Uterus (tissue), 4 donors: ENCODE data around the gene GRIN3A. TPM values are rescaled to one million over a fixed set of nuclear protein-coding genes. Genes with fewer than 3 reads are reported as not detected.

Experiments
- DNase-seq, 2 donors: peaks; one replicate each; pipeline ENCODE4 v3.0.0-alpha.2; 2019 to 2020
- H3K27ac ChIP-seq, 2 donors: fragments of 200-600 bp; sonication (generic); 1 replicate in 1 of 2; 2 replicates in 1 of 2; pipeline ENCODE4 v1.5.1; 2016 to 2018
- H3K27me3 ChIP-seq, 2 donors: fragments of 200-600 bp; sonication (generic); one replicate each; pipeline ENCODE4 v1.5.1; 2018 to 2019; ENCODE audit warnings: control low read depth in 1 of 2
- H3K36me3 ChIP-seq, 2 donors: fragments of 200-600 bp; sonication (generic); one replicate each; pipeline ENCODE4 v1.5.1; 2019; ENCODE audit warnings: control low read depth in 1 of 2
- H3K4me1 ChIP-seq, 2 donors: fragments of 200-600 bp; sonication (generic); one replicate each; pipeline ENCODE4 v1.5.1; 2018 to 2019; ENCODE audit warnings: control low read depth in 1 of 2
- H3K4me3 ChIP-seq, 2 donors: fragments of 200-600 bp; sonication (generic); 1 replicate in 1 of 2; 2 replicates in 1 of 2; pipeline ENCODE4 v1.5.1; 2018 to 2019; ENCODE audit warnings: mild to moderate bottlenecking in 1 of 2
- H3K9me3 ChIP-seq, 2 donors: fragments of 200-600 bp; sonication (generic); one replicate each; pipeline ENCODE4 v1.5.1; 2019; ENCODE audit warnings: control low read depth in 1 of 2
- POLR2A ChIP-seq, 2 donors: fragments of 450-650 bp; IDR thresholded peaks; one replicate each; pipeline ENCODE4 v1.6.1; 2016; ENCODE audit warnings: antibody characterized with exemption in 2 of 2, mild to moderate bottlenecking in 1 of 2, moderate library complexity in 1 of 2
- intact Hi-C: fragments of 100-400 bp; cut with DNase I; formaldehyde crosslinking; loops from one replicate; pipeline ENCODE4 v1.15.1; 2023; ENCODE audit warnings: low total_unique reads
- total RNA-seq, 4 donors: library from RNA; depleted of rRNA in 3 of 4; stranded (reverse); fragments of >200 nt in 3 of 4; gene quantifications; one replicate each; pipeline versions ENCODE4 v1.1.0 to v1.2.4, GENCODE V29; 2014 to 2023
- TF ChIP-seq, protein P1 (sequence below), 4 experiments: fragments of 200-600 bp in 2 of 4; fragments of 450-650 bp in 2 of 4; sonication (generic) in 2 of 4; IDR thresholded peaks; one replicate each; pipeline ENCODE4 v1.5.1; 2016 to 2019; ENCODE audit warnings: antibody characterized with exemption in 4 of 4, mild to moderate bottlenecking in 2 of 4, moderate library complexity in 1 of 4
- donor health status: DM: yes; HTN: yes; CAD: no.

Gene GRIN3A
- total RNA-seq, 4 donors from 2014 or later: 5.9 TPM; not detected in 3

DNA sequence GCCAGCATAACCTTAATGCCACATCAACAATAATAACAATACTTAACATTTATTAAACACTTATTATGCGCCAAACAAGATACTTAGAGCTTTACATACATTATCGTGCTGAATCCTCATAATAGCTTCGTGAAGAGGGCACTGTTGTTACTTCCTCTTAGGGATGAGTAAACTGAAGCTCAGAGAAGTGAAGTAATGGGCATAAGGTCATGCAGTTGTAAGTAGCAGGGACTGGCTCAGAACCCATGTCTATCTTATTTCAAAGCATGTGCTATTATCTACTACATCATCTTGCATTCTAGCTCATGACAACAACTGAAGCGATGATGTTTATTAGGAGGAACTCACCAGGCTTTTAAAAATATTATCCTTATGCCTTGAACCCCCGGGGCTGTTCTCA lies 108.8 kb downstream of the GRIN3A start:
- DNase-seq: no peak
- Histone ChIP-seq H3K36me3 (no peaks in the 10 kb centered on the region), H3K27ac (no peak overlapping the region), H3K27me3 (no peaks in the 10 kb centered on the region), H3K9me3 (no peaks in the 10 kb centered on the region), H3K4me3 (no peak overlapping the region), H3K4me1 (no peaks in the 10 kb centered on the region)
- intact Hi-C loops: no loop called here
- no peak for TF ChIP-seq POLR2A (IDR thresholded peaks at IDR 0.05)
- TF ChIP-seq, protein P1, sequence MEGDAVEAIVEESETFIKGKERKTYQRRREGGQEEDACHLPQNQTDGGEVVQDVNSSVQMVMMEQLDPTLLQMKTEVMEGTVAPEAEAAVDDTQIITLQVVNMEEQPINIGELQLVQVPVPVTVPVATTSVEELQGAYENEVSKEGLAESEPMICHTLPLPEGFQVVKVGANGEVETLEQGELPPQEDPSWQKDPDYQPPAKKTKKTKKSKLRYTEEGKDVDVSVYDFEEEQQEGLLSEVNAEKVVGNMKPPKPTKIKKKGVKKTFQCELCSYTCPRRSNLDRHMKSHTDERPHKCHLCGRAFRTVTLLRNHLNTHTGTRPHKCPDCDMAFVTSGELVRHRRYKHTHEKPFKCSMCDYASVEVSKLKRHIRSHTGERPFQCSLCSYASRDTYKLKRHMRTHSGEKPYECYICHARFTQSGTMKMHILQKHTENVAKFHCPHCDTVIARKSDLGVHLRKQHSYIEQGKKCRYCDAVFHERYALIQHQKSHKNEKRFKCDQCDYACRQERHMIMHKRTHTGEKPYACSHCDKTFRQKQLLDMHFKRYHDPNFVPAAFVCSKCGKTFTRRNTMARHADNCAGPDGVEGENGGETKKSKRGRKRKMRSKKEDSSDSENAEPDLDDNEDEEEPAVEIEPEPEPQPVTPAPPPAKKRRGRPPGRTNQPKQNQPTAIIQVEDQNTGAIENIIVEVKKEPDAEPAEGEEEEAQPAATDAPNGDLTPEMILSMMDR (IDR thresholded peaks at IDR 0.05): no peak

DNA sequence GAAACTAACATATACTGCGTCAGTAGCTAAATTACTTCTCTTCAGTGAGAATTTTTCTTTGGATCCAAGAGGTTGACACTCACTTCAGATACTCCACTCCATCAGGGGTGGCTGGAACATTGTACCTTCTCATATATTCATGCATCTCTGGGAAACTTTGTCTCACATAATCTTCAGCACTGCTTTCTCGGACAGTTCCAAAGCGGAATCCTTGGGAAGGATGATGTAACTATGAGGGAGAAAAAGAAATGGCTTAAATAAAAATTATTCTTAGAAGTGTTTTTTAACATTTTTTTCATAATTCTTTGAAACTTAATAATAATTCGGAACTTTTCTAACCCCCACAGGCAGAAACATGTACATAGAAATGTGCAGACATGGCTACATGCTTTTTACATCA lies 110.3 kb downstream of the GRIN3A start:
- intact Hi-C loops: no loop called here
- Histone ChIP-seq H3K27me3 (no peaks in the 10 kb centered on the region), H3K4me1 (no peaks in the 10 kb centered on the region), H3K4me3 (no peak overlapping the region), H3K27ac (no peak overlapping the region), H3K36me3 (no peaks in the 10 kb centered on the region), H3K9me3 (no peaks in the 10 kb centered on the region)
- DNase-seq: no peak
- TF ChIP-seq, protein P1 (IDR thresholded peaks at IDR 0.05): no peak
- TF ChIP-seq POLR2A (IDR thresholded peaks at IDR 0.05): no peak

DNA sequence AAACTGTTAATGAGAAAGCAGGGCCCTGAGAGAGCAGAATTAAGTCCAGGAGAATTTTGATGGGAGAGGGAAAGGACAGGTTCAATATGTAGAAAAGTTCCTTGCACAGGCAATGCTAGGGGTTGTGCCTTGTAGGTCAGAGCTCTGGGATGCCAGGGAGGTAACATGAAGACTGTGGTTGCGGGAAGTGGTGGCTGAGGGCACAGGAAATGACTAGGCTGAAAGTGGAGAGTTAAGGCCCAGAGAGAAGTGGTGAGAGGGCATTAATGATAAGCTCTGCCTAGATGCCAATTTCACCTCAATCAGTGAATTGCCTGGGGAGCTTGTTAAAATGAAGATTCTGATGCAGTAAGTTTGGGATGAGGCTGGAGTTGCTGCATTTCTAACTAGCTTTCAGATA lies 112.2 kb downstream of the GRIN3A start:
- Histone ChIP-seq H3K36me3 (no peaks in the 10 kb centered on the region), H3K4me3 (no peak overlapping the region), H3K27me3 (no peaks in the 10 kb centered on the region), H3K4me1 (no peaks in the 10 kb centered on the region), H3K9me3 (no peaks in the 10 kb centered on the region), H3K27ac (no peak overlapping the region)
- no peak for TF ChIP-seq POLR2A (IDR thresholded peaks at IDR 0.05)
- TF ChIP-seq, protein P1 (IDR thresholded peaks at IDR 0.05): no peak
- no peak for DNase-seq
- intact Hi-C loops: no loop called here

DNA sequence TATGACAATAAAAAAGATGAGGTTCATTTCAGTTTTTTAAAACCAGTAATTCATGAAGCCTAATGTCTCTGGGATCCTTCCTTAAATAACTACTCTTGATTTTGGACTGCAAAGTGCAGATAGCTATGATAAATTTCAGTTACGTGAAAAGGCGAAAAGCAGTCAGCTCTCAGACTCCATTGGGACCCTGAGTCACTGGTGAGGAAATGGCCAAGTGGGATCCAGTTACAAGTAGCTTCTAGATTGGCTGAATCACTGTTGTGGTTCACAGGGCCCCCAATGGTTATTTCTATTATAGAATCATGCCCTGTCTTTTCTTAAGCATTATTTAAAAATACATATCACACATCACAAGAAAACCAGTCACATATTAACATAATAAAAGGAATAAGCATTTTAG lies 112.6 kb downstream of the GRIN3A start:
- H3K4me1 ChIP-seq: no peaks in the 10 kb centered on the region
- no peak overlapping the region for H3K4me3 ChIP-seq
- H3K36me3 ChIP-seq: no peaks in the 10 kb centered on the region
- DNase-seq: no peak
- H3K27ac ChIP-seq: no peak overlapping the region
- no peaks in the 10 kb centered on the region for H3K27me3 ChIP-seq
- intact Hi-C loops: no loop called here
- TF ChIP-seq, protein P1 (IDR thresholded peaks at IDR 0.05): no peak
- TF ChIP-seq POLR2A (IDR thresholded peaks at IDR 0.05): no peak
- H3K9me3 ChIP-seq: no peaks in the 10 kb centered on the region

DNA sequence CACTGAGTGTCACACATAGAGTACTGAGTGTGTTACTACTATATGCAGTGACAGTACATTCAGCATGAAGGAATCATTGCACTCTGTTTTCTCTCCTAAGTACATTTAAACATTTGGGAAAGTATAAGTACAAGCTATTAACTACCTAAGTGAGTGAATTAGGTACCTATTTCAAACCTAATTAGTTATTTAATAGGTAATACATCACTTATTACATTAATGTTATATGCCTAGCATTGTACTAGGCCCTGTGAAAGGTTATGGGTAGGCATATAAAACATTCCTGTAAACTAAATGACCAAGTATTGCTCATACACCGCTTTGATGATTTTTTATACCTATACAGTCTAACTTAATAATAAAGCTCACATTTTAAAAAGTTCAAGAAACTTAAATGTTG lies 118.0 kb downstream of the GRIN3A start:
- TF ChIP-seq, protein P1 (IDR thresholded peaks at IDR 0.05): no peak
- TF ChIP-seq POLR2A (IDR thresholded peaks at IDR 0.05): no peak
- H3K4me1 ChIP-seq: no peaks in the 10 kb centered on the region

More for the DNA sequence above, 118.0 kb downstream of the GRIN3A start:
- Histone ChIP-seq H3K27ac (no peak overlapping the region), H3K36me3 (no peaks in the 10 kb centered on the region), H3K9me3 (no peaks in the 10 kb centered on the region), H3K4me3 (no peak overlapping the region), H3K27me3 (no peaks in the 10 kb centered on the region)
- no peak for DNase-seq
- intact Hi-C loops: no loop called here
